SK-N-DZ (cell line): ENCODE data around the gene SYPL2.

Experiments used
- DNase-seq: peaks from one replicate; pipeline ENCODE4 v3.0.0-alpha.2; 2015; ENCODE audit warnings: low spot score

Gene SYPL2

DNA sequence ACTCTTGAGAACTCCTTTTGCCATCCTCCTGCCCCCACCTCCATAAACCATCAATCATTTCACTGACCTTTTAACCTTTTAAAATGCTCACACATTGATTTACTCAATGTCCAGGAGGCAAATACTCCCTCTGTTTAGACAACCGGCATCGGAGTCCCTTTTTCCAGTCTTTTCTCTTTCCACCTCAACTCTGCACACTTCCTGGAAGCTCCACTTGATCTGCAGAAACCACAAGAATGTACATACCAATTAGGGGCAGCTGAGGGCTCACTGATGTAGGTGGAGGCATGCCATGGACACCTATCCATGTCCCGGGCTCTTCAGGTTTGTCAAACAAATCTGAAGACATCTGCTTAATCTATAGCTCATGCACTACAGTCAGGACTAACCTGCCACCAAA is 48.5 kb downstream of the SYPL2 start:
- DNase-seq = no peak

DNA sequence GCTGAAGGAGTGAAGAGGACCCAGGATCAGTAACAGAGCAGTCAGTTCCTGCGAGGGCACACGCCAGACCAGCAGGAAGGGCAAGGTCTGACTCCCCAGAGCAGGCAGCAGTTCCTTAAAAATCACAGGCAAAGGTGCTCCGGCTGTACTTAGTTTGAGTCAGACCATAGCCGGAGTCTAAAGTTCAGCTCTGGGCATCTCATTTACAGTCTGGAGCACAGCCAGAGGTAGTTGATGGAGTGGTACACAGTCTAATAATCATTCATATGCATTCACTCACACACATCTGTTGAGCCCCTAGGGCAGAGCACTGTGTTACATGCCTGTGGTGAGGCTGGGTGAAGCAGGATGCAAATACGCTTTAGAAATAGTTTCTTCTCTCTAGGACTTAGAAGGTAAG is 50.5 kb downstream of the SYPL2 start:
- DNase-seq = no peak

DNA sequence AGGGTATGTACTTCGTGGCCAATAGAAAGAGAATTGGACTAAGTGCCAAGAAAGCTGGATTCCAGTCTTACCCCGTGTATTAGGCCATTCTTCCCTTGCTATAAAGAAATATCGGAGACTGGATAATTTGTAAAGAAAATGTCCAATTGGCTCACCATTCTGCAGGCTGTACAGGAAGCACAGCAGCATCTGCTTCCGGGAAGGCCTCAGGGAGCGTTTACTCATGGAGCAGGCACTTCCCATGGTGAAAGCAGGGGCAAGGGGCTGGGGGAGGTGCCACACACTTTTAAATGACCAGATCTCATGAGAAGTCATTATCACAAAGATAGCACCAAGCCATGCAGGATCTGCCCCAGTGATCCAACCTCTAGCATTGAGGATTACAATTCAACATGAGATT is 51.0 kb downstream of the SYPL2 start:
- no peak for DNase-seq

DNA sequence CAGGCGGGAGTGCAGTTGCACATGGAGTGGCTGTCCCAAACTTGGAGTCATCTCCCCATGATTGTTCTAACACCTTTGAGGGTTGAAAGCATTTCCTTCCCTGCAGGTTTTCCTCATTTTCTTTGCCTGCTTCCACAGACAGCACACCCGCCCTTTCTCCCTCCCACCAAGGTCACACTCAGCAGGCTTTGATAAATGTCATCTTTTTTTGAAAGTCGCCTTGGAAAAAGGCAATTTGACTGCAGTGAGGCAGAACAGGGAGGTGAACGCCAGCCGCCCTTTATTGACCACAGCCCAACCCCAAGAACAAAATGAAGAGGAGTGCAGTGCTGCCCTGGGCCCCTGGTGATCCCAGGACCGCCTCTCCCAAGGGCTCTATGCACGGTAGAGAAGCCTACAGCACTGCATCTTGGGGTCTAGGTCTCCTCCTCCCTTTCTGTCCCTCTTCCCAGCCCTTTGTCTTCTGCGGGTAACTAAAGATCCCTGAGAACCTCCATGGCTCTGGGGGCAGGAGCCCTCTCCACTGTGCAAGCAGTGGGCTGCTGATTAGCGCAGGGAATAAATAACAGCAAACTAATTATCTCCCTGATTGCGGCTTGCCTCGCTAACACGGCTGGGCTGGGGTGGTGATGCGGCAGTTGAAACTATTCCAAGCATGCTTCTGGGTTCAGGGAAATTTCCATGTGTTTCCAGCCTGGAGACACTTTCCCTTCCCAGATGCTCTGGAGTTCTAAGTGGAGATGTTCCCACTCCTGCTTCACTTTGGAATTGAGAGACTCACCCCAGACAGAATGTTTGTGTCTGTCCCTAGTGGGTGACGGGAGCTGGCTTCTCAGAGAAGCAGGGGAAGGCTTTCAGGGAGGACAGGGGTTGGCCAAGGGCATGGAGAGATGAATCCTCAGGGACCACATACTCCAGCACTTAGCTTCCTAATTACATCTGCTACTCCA is 54.9 kb downstream of the SYPL2 start:
- no peak for DNase-seq

DNA sequence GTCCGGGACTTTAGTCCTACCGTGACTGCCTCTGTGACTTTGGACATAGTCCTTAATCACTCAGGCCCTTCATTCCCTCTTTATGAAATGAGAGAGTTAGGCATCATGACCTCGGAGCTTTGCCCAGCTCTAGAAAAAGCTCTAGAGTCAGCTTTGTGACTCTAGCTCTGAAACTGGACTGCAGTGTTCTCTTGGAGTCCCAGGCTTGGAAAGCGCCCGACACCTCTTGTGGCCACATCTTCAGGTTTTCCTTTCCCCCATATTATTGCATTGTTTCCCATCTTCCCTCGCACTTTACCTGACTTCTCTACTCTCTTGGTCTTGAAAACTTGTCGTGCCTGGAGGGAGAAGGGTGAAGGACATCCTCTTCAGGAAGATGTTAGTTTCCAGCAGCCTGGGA is 55.7 kb downstream of the SYPL2 start:
- no peak for DNase-seq

DNA sequence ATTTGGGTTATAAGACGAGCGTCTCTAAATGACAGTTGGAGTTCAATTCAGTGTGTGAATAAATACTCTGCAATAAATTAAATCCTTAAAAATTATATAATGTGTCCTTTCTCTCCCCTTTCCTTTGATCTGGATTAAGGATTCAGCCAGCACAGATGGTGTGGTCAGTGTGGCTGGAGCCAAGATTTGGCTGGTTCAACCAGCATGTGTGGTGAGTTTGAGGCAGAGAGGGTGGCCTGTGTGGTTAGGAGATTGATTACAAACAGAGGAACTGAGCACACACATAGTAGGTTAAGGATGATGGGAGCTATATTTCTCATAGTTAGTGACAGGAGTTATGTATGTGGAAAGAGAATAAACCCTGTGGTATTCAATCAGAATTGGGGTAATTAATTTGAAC is 57.4 kb downstream of the SYPL2 start:
- DNase-seq = no peak

DNA sequence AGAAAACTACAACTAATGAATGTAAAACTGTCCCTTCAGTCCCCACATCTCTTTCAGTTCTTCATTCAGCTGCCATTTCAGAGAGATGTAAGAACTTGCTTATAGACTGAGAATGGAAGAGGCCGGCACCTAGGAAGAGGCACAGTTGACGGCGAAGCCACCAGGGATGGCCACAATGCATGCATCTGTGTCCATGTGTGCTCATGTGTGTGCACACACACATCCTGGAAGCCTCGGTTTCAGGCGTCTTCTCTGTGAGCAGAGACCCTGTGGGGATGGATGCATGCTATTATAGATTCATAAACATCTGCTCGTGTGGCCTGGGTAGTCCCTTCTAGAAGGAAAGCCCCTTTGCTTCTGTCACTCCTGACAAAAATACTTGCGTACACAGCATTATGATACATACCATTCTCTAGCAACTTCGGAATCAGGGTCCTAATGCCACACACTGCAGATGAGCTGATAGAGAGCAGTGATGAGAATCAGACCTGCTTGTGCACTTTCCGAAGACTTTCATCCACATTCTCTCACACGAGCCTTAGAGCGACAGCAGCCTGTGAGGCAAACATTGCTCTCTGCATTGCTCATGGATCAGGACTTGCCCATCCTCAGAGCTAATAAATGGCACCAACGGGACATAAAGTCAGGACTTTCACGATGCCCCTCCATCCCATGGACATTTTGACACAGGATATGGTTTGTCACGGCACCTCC is 60.9 kb downstream of the SYPL2 start:
- DNase-seq = no peak

DNA sequence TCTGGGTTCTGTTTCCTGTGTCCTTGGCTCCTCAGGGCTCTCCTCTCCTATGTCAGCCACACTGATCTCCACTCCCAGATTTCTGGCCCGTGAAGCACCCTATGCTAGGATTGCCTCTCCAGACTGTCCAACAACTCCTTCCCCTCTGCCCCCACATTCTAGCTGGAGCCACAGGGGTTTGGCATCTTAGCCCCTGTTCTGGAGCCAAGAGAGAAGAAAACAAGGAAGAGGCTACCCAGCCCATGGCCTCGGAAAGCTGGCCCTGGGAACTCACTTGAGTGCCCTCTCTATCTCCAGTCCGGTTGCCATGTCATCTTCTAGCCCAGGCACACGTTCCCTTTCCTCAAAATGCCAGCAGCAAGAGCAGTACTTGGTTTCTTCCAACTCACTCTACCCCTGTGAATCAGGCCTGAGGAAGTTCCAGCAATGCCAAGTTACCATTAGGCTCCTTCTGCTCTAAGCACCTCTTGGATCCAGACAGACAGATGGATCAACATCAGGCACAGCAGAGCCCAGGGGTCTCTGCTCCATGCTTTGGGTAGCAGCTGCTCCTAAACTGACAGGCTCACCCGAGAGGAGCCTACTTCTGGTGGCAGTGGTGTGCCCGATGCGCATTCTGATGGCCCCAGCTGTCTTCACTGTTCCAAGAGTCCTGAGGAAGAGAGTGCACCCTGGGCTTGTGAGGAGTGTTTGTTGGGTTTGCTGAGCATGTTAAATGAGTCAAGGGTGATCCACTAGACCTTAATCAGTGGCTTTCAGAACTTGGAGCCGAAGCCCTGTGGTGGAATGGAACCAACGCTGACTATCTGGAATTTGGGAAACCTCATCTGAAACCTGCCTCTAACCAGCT is 61.7 kb downstream of the SYPL2 start:
- no peak for DNase-seq

DNA sequence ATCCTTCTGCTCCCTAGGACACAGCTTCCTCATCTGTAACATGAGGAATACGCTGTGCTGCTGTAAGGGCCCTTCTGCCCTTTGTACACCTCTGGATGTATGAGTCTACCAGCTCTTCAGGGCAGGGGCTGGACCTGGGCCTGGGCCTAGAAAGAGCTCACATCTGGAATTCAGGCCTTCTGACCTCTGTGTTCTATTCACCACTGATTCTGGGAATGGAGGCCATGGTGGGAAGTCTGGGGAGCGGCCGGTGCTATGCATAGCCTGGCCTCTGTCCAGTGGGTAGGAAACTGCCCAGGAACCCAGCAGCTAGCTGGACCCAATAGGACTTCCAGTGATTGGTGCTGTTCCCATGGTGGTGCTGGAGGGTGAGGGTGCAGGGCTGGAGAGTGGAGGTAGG is 62.4 kb downstream of the SYPL2 start:
- no peak for DNase-seq

DNA sequence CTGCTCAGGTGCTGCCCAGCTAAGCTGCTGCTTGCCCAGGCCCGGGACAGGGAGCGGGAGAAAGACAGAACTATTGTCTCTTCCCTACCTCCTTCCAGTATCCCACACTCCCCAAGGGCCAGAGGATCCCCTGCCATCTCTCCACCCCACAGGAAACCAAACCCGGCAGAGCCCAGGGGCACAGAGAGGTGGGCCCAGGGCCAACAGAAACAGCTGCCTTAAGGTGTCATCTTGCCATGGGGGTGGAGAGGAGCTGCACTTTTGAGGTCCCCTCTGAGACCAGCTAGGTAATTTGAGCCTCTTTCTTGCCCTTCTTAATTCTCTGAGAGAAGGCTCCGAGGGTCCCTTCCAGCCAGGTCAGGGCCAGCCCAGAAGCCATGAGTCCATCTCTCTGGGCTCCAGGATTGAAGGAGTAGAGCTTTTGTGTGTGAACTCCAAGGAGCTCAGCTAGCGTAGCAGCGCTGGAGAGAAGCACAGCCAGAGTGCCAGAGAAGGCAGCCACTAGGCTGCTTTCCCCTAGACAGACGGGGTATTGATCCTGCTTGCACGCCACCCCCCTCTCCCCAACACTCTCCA is 63.6 kb downstream of the SYPL2 start:
- no peak for DNase-seq

DNA sequence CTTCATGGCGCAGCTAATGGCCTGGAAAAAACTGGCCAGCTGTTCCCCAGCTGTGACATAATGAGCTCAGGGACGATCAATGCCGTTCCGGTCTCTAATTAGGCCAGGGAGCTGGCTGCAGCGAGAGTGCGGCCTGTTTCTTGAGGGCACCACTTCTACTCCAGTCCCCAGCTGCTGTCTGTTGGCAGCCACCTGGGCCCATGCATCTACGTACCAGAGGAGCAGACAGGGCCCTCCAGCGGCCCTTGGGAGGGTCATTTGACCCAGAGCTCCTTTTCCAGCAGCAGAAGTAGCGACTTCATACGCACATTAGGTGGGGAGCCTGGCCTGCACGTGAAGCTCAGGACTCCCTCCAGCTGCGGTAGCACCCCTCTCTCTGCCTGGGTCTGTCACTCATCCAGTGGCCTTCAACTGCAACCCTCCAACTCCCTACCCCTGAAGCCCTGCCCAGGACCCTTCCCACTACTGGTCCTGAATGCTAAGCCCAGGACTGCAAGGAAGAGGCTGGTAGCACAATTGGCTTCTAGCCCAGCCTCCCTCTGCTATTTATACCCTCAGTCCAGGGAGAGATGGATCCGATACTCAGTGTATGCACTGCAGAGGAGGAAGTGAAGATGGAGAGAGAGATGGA is 64.2 kb downstream of the SYPL2 start:
- peak; percentile 49 for DNase-seq

DNA sequence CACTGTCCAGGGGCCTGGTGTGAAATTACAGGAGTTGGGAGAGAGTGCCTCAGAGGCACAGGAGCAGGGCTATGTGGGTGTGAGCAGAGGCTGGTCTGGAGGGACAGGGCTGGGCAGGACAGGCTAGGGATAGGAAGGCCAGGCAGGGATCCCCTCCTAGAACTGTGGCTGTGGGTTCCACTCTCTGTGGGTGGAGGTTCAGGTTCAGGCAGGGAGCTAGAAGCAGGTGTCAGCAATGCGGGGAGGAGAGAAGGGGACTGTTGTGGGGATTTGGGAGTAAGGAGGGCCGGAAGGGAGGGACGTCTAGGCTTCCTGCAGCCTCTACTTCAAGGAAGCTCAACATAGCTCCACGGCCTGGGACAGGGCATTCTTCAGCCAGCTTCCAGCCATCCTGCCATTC is 65.0 kb downstream of the SYPL2 start:
- DNase-seq = no peak
